Measurements from ENCODE around the gene CYP27C1.

CYP27C1 gene

DNA sequence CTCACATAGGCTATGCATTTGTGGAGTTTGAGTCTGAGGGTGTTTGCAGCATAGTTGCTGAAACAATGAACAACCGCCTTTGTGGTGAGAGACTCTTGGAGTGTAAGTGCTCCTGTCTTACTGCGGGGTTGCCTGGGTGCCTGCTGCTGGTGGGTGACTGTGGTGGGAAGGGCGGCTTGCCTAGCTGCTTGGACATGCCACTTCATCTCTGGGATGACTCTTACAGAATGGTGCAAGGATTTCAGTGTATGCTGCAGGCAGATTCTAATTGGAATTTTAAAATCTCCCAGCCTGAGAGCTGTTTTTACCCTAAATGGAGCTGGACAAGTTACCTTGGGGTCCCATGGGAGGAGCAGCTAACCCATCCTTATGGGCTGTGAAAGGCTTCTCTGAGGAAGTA, 50.1 kb downstream of the CYP27C1 start:
- Histone ChIP-seq H3K27me3 (ENCODE audit: low read length) (no peaks in the 10 kb centered on the region), H3K4me3 (ENCODE audit: insufficient read depth, low read length, poor library complexity, severe bottlenecking) (no peak overlapping the region), H4K20me1 (ENCODE audit: low read depth, low read length) (no peaks in the 10 kb centered on the region), H3K36me3 (ENCODE audit: low read length) (no peaks in the 10 kb centered on the region), H3F3A (ENCODE audit: insufficient read depth) (no peaks in the 10 kb centered on the region), H3K9ac (ENCODE audit: low read length) (no peak overlapping the region), H2AFZ (ENCODE audit: low read depth, low read length, severe bottlenecking) (no peak overlapping the region), H3K9me2 (replicated peaks; ENCODE audit: insufficient read depth, low read length) (no peaks in the 10 kb centered on the region), H3K4me2 (ENCODE audit: low read depth, low read length, poor library complexity, severe bottlenecking) (no peak overlapping the region), H3K79me2 (ENCODE audit: insufficient read depth, low read length) (no peaks in the 10 kb centered on the region), H3K27ac (ENCODE audit: low read depth, low read length) (no peak overlapping the region), H3K9me3 (ENCODE audit: insufficient read depth, low read length) (no peaks in the 10 kb centered on the region)
- no peak for TF ChIP-seq EZH2phosphoT487 (conservative IDR thresholded peaks at IDR 0.05; ENCODE audit: low read length)
- TF ChIP-seq, protein P1, sequence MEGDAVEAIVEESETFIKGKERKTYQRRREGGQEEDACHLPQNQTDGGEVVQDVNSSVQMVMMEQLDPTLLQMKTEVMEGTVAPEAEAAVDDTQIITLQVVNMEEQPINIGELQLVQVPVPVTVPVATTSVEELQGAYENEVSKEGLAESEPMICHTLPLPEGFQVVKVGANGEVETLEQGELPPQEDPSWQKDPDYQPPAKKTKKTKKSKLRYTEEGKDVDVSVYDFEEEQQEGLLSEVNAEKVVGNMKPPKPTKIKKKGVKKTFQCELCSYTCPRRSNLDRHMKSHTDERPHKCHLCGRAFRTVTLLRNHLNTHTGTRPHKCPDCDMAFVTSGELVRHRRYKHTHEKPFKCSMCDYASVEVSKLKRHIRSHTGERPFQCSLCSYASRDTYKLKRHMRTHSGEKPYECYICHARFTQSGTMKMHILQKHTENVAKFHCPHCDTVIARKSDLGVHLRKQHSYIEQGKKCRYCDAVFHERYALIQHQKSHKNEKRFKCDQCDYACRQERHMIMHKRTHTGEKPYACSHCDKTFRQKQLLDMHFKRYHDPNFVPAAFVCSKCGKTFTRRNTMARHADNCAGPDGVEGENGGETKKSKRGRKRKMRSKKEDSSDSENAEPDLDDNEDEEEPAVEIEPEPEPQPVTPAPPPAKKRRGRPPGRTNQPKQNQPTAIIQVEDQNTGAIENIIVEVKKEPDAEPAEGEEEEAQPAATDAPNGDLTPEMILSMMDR (IDR thresholded peaks at IDR 0.05; ENCODE audit: insufficient read depth, low read length, poor library complexity, severe bottlenecking): no peak

DNA sequence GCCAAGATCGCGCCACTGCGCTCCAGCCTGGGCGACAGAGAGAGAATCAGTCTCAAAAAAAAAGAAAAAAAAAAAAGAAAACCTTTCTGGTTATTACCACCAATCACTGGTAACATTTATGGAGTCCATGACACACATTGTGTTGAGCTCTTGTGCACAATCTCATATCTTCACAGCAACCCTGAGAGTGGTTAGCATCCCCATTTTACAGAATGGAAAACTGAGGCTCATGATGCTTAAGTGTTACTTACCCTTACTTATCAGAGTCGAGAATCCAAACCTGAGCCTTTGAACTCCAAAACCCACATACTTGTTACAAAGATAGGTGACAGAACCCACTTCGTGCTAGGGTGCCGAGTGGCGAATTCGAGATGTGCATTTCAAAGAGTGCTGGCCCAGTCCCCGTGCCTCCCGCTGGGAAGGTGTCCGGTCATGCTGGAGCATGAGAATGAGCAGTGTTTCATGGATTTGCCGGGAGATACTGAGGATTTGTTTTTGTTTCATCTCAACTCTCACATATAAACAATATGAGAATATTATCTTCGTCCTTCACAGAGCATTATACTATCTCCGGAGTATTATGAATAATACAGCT, 50.9 kb downstream of the CYP27C1 start:
- Histone ChIP-seq H3K9ac (ENCODE audit: low read length) (no peak overlapping the region), H4K20me1 (ENCODE audit: low read depth, low read length) (no peaks in the 10 kb centered on the region), H3K4me3 (ENCODE audit: insufficient read depth, low read length, poor library complexity, severe bottlenecking) (no peak overlapping the region), H3K79me2 (ENCODE audit: insufficient read depth, low read length) (no peaks in the 10 kb centered on the region), H3K27me3 (ENCODE audit: low read length) (no peaks in the 10 kb centered on the region), H3K9me2 (replicated peaks; ENCODE audit: insufficient read depth, low read length) (no peaks in the 10 kb centered on the region), H3K36me3 (ENCODE audit: low read length) (no peaks in the 10 kb centered on the region), H3K27ac (ENCODE audit: low read depth, low read length) (no peak overlapping the region), H3F3A (ENCODE audit: insufficient read depth) (no peaks in the 10 kb centered on the region), H3K9me3 (ENCODE audit: insufficient read depth, low read length) (no peaks in the 10 kb centered on the region), H3K4me2 (ENCODE audit: low read depth, low read length, poor library complexity, severe bottlenecking) (no peak overlapping the region), H2AFZ (ENCODE audit: low read depth, low read length, severe bottlenecking) (no peak overlapping the region)
- TF ChIP-seq, protein P1 (IDR thresholded peaks at IDR 0.05; ENCODE audit: insufficient read depth, low read length, poor library complexity, severe bottlenecking): no peak
- no peak for TF ChIP-seq EZH2phosphoT487 (conservative IDR thresholded peaks at IDR 0.05; ENCODE audit: low read length)

DNA sequence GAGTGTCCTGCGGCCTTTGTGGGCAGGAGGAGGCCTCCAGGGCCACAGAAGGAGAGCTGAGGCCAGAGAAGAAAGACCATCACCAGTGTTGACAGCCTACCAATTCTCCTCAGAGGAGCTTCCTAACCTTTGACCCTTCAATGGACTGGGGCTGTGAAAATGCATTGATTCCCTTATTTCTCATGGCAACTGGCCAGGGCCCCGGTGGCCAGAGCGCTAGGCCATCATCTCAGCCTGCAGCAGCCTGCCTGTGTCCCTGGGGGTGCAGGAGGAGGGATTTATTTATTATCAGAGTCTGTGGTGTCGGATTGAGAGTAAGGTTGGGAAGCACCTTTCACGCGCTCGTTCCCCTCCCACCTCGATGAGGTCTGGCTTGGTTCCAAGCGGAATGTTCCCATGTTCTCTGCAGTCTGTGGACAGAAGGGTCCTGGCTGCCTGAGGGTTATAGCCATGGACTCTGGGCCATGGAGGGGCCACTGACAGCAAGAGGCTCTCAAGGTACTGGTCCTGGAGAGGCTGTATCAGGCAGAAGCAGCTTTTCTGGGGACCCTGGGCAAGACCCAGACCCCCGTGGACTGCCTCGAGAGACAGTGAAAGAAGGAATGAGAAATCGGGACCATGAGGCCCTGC, 53.8 kb downstream of the CYP27C1 start:
- H3K9ac ChIP-seq (ENCODE audit: low read length): no peak overlapping the region
- H3K27ac ChIP-seq (ENCODE audit: low read depth, low read length): no peak overlapping the region
- no peaks in the 10 kb centered on the region for H3K36me3 ChIP-seq (ENCODE audit: low read length)
- H3K4me2 ChIP-seq (ENCODE audit: low read depth, low read length, poor library complexity, severe bottlenecking): no peak overlapping the region
- H3F3A ChIP-seq (ENCODE audit: insufficient read depth): no peaks in the 10 kb centered on the region
- no peak for TF ChIP-seq EZH2phosphoT487 (conservative IDR thresholded peaks at IDR 0.05; ENCODE audit: low read length)
- TF ChIP-seq, protein P1 (IDR thresholded peaks at IDR 0.05; ENCODE audit: insufficient read depth, low read length, poor library complexity, severe bottlenecking): no peak
- no peaks in the 10 kb centered on the region for H3K79me2 ChIP-seq (ENCODE audit: insufficient read depth, low read length)
- no peaks in the 10 kb centered on the region for H3K9me2 ChIP-seq (replicated peaks; ENCODE audit: insufficient read depth, low read length)
- H3K27me3 ChIP-seq (ENCODE audit: low read length): no peaks in the 10 kb centered on the region
- no peaks in the 10 kb centered on the region for H4K20me1 ChIP-seq (ENCODE audit: low read depth, low read length)
- H3K4me3 ChIP-seq (ENCODE audit: insufficient read depth, low read length, poor library complexity, severe bottlenecking): no peak overlapping the region
- H3K9me3 ChIP-seq (ENCODE audit: insufficient read depth, low read length): no peaks in the 10 kb centered on the region
- H2AFZ ChIP-seq (ENCODE audit: low read depth, low read length, severe bottlenecking): no peak overlapping the region
